HG02840 (cell line): Measurements from ENCODE around the gene CCDC146.
"Not testable (repeated sequence)": the region's sequence is repeated elsewhere in the genome, so short reads cannot be mapped to it uniquely, and the experiment has no call there.

Source experiments
- ATAC-seq: cut with Tn5 transposase; IDR thresholded peaks from one replicate; pipeline ENCODE4 v1.9.1; 2021; ENCODE audit warnings: mild to moderate bottlenecking, moderate library complexity, moderate number of reproducible peaks; ENCODE audit not compliant: unreplicated experiment, low FRiP score

Gene CCDC146

GRCh38 chr7:77121860-77122681, at the start of gene CCDC146:
Gene CCDC146, plus strand, starts transcription at chr7:77122615. Its CDS starts 45,054 bp downstream, at chr7:77167669.
- ATAC-seq = peak; percentile 98

- not testable (repeated sequence) for ATAC-seq
Measured at GRCh38 chr7:77074786-77075396, 47.5 kb upstream of the CCDC146 start.

GRCh38 chr7:77077060-77077459, 45.4 kb upstream of the CCDC146 start:
- ATAC-seq = not testable (repeated sequence)

- not testable (repeated sequence) for ATAC-seq
Measured at GRCh38 chr7:77079112-77079511, 43.3 kb upstream of the CCDC146 start.

DNA sequence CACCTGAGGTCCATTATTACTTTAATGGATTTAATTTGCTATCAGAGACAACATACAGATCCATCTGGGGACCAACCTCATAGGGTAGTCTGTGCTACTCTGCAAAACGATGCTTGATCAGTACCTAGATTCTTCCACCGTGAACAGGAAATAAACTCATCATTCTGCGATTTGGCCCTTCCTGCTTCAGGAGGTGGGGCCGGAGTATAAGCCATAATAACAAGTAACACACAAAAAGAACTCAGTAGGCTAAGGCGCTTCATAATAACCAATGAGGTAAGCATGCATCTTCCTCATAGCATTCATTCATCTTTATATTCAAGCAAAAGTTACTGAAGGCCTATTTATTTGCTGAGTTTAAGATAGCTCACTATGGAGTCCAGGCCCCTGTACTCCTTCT, 42.8 kb upstream of the CCDC146 start:
- not testable (repeated sequence) for ATAC-seq

- ATAC-seq = not testable (repeated sequence)
Measured at GRCh38 chr7:77080236-77080635, 42.2 kb upstream of the CCDC146 start.

DNA sequence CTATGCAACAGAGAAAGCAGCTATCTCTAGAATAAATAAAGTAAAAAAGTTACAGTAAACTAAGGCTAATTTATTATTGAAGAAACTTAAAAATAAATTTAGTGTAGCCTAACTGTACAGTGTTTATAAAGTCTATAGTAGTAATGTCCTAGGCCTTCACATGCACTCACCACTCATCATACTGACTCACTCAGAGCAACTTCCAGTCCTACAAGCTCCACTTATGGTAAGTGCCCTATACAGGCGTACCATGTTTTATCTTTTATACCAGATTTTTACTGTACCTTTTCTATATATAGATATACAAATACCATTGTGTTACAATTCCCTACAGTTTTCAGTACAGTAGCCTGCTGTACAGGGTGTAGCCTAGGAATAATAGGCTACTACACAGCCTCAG, 40.2 kb upstream of the CCDC146 start:
- not testable (repeated sequence) for ATAC-seq

DNA sequence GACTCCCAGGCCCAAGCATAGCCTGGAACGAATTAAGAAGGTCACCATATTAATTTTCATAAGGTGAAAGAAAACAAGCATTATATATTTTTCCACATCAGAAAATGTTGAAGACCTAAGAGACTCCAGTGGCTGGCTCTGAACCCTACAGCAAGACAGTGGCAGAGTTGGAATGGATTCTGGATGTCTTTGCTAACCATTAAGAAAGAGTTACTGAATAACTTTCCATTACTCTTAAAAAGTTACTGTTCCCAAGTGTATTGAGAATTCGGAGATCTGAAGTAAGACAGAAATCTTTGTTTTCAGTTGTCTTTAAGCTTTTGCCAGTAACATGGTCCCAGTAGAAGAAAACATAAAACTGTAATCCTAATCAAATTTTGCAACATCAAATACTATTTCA, 30.1 kb upstream of the CCDC146 start:
- ATAC-seq = not testable (repeated sequence)

GRCh38 chr7:77100501-77100900, 21.9 kb upstream of the CCDC146 start:
- ATAC-seq = not testable (repeated sequence)

- not testable (repeated sequence) for ATAC-seq
Measured at GRCh38 chr7:77101187-77101586, 21.2 kb upstream of the CCDC146 start.

DNA sequence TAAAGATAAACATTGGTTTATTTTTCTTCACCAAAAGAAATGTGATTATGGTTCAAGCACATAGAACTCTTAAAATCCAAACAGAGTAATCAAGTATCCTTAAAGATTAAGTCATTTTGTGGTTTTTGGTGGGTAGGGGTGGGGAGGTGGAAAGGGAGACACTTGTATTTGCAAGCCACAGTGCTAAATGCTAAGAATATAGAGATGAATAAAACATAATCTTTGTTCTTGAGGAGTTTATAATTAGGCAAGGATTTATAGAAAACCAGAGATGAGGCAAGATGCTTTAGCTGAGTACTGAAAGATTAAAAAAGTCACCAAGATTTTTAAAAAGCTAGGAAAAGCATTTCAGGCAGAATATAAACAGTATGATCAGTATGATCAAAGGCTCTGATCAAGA, 19.7 kb upstream of the CCDC146 start:
- not testable (repeated sequence) for ATAC-seq

- ATAC-seq = not testable (repeated sequence)
Measured at GRCh38 chr7:77105904-77106303, 16.5 kb upstream of the CCDC146 start.

DNA sequence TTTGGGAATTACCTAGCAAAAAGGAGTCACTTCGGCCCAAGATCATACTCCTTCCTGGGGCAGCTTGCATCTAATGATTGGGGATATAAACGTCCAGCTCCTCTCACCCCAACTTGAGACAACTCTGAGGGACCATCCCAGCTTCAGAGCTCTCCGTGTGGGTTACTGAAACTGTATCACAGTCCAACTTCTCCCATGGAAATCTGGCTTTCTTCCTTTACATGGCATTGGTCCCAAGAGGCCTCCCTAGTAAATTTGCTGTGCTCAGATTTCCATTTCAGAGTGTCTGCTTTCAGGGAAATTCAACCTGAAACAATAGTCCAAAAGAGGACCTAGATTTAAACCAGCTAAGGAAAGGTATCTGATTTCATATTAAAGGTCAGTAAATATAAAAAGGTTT, 14.8 kb upstream of the CCDC146 start:
- ATAC-seq = not testable (repeated sequence)

- not testable (repeated sequence) for ATAC-seq
Measured at GRCh38 chr7:77108362-77108761, 14.1 kb upstream of the CCDC146 start.

DNA sequence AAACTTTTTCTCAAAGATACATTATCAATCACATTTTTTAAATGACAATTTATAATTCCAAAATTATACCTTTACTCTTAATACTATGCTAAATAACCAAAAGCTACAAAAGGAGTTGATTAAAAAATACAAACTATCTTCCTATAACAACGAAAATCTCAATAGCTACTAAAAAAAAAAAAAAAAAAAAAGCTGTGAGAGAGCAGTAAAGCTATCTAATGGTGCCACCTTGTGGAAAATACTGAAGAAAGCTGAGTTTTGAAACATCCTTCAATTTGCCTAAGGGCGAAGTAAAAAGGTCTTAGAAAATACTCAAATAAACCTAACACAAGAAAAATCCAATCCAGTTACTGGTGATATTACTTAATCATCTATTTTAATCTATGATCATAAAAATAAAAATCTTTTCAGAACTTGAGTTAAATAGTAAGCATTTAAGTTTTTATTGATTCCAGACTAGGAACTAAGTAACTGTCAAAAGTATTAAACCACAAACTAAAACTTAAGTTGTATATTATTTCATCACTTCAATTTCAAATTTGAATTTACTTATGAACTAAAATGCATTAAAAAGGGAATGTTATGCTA, 9.6 kb upstream of the CCDC146 start:
- not testable (repeated sequence) for ATAC-seq

- not testable (repeated sequence) for ATAC-seq
Measured at GRCh38 chr7:77125486-77125885, 3.1 kb downstream of the CCDC146 start.

GRCh38 chr7:77127009-77127408, 4.6 kb downstream of the CCDC146 start:
- ATAC-seq = not testable (repeated sequence)

DNA sequence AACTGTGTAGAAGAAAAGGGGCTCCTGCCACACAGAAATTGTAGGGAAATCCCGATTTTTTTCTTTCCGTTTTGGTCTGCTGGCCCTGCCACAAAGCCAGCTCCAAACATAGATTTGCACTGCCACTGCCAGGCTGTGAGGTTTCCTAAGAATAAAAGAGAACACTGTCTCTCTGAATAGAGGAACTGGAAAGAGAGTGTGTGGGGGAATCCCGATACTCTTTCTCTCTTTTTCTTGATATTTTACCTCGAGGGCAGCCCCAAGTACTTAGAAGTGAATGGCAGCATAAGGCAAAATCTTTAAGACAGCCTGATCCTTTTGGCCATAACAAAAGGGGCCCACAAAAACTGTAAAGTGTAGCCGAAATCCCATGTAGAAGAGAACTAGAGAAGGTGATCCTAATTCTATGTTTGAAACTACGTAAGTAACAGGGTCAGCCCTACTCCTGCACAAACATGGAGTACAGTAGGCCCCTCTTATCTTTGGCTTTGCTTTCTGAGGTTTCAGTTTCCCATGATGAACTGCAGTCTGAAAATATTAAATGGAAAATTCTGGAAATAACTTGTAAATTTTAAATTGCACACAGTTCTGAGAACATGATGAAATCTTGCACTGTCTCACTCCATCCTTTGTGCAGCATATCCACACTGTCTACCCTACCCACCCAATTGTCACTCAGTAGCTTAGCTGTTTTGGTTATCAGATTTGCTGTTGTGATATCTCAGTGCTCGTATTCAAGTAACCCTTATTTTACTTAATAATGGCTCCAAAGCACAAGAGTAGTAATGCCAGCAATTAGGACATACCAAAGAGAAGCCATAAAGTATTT, 6.4 kb downstream of the CCDC146 start:
- ATAC-seq = not testable (repeated sequence)

DNA sequence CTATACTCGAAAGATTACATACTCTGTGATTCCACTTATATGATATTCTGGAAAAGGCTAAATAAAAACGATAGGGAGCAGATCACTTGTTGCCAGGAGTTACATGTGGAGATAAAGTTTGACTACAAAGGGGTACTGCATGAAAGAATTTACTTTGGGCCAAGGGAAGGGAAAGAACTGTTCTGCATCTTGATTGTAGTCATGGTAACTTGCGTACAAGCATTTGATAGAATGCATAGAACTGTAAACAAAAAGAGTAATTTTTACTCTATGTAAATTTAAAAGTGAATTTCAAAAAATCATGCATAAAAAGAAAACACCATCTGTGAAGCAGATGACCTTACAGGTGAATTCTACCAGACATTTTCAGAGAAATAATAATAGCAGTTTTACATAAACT, 9.4 kb downstream of the CCDC146 start:
- ATAC-seq = not testable (repeated sequence)

DNA sequence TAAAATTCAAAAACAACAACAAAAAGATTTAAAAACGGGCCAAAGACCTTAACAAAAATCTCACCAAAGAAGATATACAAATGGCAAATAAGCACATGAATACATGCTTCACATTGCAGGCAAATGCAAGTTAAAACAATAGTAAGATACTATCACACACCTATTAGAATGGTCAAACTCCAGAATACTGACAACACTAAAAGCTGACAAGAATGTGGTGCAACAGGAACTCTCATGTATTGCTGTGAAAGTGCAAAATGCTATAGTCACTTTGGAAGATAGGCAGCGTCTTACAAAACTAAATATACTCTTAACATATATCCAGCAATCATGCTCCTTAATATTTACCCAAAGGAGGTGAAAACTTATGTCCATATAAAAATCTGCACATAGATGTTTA, 16.3 kb downstream of the CCDC146 start:
- not testable (repeated sequence) for ATAC-seq
